Colonic mucosa (tissue), 4 donors: ENCODE results near the gene RDH8. TPM values are rescaled to one million over a fixed set of nuclear protein-coding genes. Genes with fewer than 3 reads are reported as not detected.

Source experiments
- DNase-seq: peaks from one replicate; pipeline ENCODE4 v3.0.0-alpha.2; 2020
- H3K27ac ChIP-seq: fragments of 200-600 bp; one replicate; pipeline ENCODE4 v1.8.0; 2021
- H3K27me3 ChIP-seq: fragments of 200-600 bp; one replicate; pipeline ENCODE4 v1.8.0; 2021
- H3K36me3 ChIP-seq: fragments of 200-600 bp; one replicate; pipeline ENCODE4 v1.8.0; 2021
- H3K4me1 ChIP-seq: fragments of 200-600 bp; one replicate; pipeline ENCODE4 v1.8.0; 2021; ENCODE audit warnings: mild to moderate bottlenecking
- H3K4me3 ChIP-seq: fragments of 200-600 bp; one replicate; pipeline ENCODE4 v1.8.0; 2021
- H3K9ac ChIP-seq, 2 donors: one replicate each; pipeline ENCODE4 v1.7.0; 2013; ENCODE audit warnings: control low read depth in 2 of 2, low read depth in 2 of 2, low read length in 2 of 2
- H3K9me3 ChIP-seq: fragments of 200-600 bp; one replicate; pipeline ENCODE4 v1.8.0; 2021
- intact Hi-C: fragments of 100-400 bp; cut with DNase I; formaldehyde crosslinking; loops from one replicate; pipeline ENCODE4 v1.14.1; 2022
- total RNA-seq, 2 donors: library from RNA; stranded (reverse); fragmentation: NEBNext Ultra II Directional in 1 of 2; extraction: Animal tissue kit (Norgen Biotek cat#: 25700) in 1 of 2; gene quantifications; one replicate each; pipeline ENCODE4 v1.2.1, GENCODE V29; 2021
- TF ChIP-seq, protein P1 (sequence below): fragments of 200-600 bp; IDR thresholded peaks from one replicate; pipeline ENCODE4 v1.8.0; 2022; ENCODE audit warnings: antibody characterized with exemption, mild to moderate bottlenecking
- donor health status: healthy.
- donor health status: DM: no; HTN: no; CAD: no.
- donor health status: DM: no; HTN: no; CAD: no.

Gene RDH8
- total RNA-seq, 2 donors from 2014 or later, result 0.24 TPM; not detected in 1

DNA sequence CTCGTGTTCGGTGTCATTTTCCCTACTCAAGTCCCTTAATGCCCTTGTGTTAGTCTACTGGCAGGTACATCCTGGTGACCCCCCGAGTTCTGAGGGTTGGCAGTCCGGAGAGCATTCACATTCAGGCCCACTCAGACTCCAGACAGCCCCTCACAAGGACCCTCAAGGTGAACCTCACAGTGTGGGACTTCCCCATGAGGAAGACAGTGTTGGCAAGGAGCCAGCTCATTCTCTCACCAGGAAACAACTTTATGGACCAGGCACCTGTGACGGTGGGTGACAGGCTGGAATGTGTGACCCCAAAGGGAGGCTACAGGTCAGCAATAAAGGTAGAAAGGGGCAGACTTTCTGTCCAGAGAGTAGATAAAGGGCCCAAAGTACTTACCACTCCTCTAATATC, 24.5 kb downstream of the RDH8 start:
- H3K36me3 ChIP-seq, result no peaks in the 10 kb centered on the region
- H3K9me3 ChIP-seq, result no peaks in the 10 kb centered on the region
- no peak overlapping the region for H3K9ac ChIP-seq
- H3K27me3 ChIP-seq, result no peaks in the 10 kb centered on the region
- H3K4me3 ChIP-seq, result no peak overlapping the region
- intact Hi-C loops, result no loop called here
- DNase-seq, result peak; percentile 47
- no peaks in the 10 kb centered on the region for H3K4me1 ChIP-seq
- TF ChIP-seq, protein P1, sequence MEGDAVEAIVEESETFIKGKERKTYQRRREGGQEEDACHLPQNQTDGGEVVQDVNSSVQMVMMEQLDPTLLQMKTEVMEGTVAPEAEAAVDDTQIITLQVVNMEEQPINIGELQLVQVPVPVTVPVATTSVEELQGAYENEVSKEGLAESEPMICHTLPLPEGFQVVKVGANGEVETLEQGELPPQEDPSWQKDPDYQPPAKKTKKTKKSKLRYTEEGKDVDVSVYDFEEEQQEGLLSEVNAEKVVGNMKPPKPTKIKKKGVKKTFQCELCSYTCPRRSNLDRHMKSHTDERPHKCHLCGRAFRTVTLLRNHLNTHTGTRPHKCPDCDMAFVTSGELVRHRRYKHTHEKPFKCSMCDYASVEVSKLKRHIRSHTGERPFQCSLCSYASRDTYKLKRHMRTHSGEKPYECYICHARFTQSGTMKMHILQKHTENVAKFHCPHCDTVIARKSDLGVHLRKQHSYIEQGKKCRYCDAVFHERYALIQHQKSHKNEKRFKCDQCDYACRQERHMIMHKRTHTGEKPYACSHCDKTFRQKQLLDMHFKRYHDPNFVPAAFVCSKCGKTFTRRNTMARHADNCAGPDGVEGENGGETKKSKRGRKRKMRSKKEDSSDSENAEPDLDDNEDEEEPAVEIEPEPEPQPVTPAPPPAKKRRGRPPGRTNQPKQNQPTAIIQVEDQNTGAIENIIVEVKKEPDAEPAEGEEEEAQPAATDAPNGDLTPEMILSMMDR, result no peak
- no peak overlapping the region for H3K27ac ChIP-seq

GRCh38 chr19:10043286-10043927, 30.1 kb downstream of the RDH8 start:
- TF ChIP-seq, protein P1, result no peak
- H3K9ac ChIP-seq, result no peak overlapping the region
- no peaks in the 10 kb centered on the region for H3K9me3 ChIP-seq
- no peak overlapping the region for H3K4me3 ChIP-seq
- H3K4me1 ChIP-seq, result no peaks in the 10 kb centered on the region
- H3K36me3 ChIP-seq, result no peaks in the 10 kb centered on the region
- intact Hi-C loops, result no loop called here
- H3K27ac ChIP-seq, result no peak overlapping the region
- no peaks in the 10 kb centered on the region for H3K27me3 ChIP-seq
- no peak for DNase-seq

GRCh38 chr19:10044390-10044789, 31.1 kb downstream of the RDH8 start:
- no peak overlapping the region for H3K4me3 ChIP-seq
- no peaks in the 10 kb centered on the region for H3K27me3 ChIP-seq
- no peak overlapping the region for H3K9ac ChIP-seq
- intact Hi-C loops, result no loop called here
- DNase-seq, result no peak
- H3K4me1 ChIP-seq, result no peaks in the 10 kb centered on the region
- TF ChIP-seq, protein P1, result no peak
- H3K9me3 ChIP-seq, result no peaks in the 10 kb centered on the region
- no peak overlapping the region for H3K27ac ChIP-seq
- no peaks in the 10 kb centered on the region for H3K36me3 ChIP-seq

DNA sequence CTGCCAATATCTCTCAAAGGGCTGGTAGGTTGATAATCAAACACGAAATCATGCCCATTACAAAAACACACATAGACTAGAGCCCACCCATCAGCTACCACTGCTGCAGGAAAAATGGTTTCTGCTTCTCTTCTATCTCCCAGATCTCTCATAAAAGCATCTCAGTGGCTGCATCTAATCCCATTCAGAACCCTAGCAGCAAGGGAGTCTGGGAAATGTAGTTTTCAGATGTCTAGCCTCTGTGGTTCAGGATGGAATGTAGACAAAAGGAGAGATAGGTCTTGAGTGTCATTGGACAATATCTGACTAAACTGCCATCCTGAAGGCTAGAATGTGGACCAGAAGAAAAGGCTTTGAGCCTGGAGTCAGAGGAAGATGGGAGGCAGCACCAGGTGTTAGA, 32.1 kb downstream of the RDH8 start:
- no peak overlapping the region for H3K9ac ChIP-seq
- TF ChIP-seq, protein P1, result no peak
- no peaks in the 10 kb centered on the region for H3K4me1 ChIP-seq
- no peaks in the 10 kb centered on the region for H3K9me3 ChIP-seq
- H3K27me3 ChIP-seq, result no peaks in the 10 kb centered on the region
- no peak overlapping the region for H3K27ac ChIP-seq
- no peaks in the 10 kb centered on the region for H3K36me3 ChIP-seq
- no peak for DNase-seq
- no peak overlapping the region for H3K4me3 ChIP-seq
- intact Hi-C loops, result no loop called here

DNA sequence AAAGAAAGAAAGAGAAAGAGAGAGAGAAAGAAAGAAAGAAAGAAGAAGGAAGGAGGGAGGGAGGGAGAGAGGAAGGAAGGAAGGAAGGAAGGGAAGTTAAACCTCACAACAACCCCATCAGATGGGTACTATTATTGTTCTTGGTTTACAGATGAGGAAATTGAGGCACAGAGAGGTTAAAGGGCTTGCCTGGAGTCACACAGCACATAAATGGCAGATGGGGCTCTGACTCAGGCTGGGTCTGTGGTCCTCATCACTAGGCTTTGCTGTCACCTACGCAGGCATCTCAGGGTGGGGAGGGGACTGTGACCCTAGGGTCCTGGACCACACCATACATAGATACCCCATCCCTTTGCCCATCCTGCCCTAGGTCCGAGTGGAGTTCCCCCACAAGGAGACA, 36.3 kb downstream of the RDH8 start:
- H3K4me1 ChIP-seq, result no peaks in the 10 kb centered on the region
- no peak overlapping the region for H3K27ac ChIP-seq
- intact Hi-C loops, result no loop called here
- TF ChIP-seq, protein P1, result no peak
- H3K4me3 ChIP-seq, result no peak overlapping the region
- no peaks in the 10 kb centered on the region for H3K9me3 ChIP-seq
- H3K36me3 ChIP-seq, result no peaks in the 10 kb centered on the region
- H3K27me3 ChIP-seq, result no peaks in the 10 kb centered on the region
- no peak overlapping the region for H3K9ac ChIP-seq
- no peak for DNase-seq
